DMS153 treated with DMSO at 0.1 percent for 48 hours (cell line): ENCODE results near the gene MED13L.
A peak's percentile ranks its signal among the peaks of the same experiment; 100 is the strongest.
"Not testable (repeated sequence)": the region's sequence is repeated elsewhere in the genome, so short reads cannot be mapped to it uniquely, and the experiment has no call there.

ENCODE experiments used
- DNase-seq: peaks from one replicate; lab custom pipeline; 2025; ENCODE audit not compliant: unreplicated experiment; lab: John Stamatoyannopoulos, UW

MED13L gene

GRCh38 chr12:116248433-116248832 is 29.1 kb downstream of the MED13L start:
- DNase-seq = no peak

- no peak for DNase-seq
Observed at GRCh38 chr12:116247377-116247776, 30.1 kb downstream of the MED13L start.

- DNase-seq = no peak
Observed at GRCh38 chr12:116246490-116247179, 30.9 kb downstream of the MED13L start.

- DNase-seq = no peak
Observed at GRCh38 chr12:116245189-116245588, 32.3 kb downstream of the MED13L start.

GRCh38 chr12:116244474-116245090 is 32.9 kb downstream of the MED13L start:
- no peak for DNase-seq

- no peak for DNase-seq
Observed at GRCh38 chr12:116244001-116244400, 33.5 kb downstream of the MED13L start.

GRCh38 chr12:116242740-116243139 is 34.8 kb downstream of the MED13L start:
- no peak for DNase-seq

GRCh38 chr12:116241157-116241759 is 36.2 kb downstream of the MED13L start:
- DNase-seq = no peak

- not testable (repeated sequence) for DNase-seq
Observed at GRCh38 chr12:116238570-116239119, 38.8 kb downstream of the MED13L start.

- DNase-seq = no peak
Observed at GRCh38 chr12:116238149-116238548, 39.3 kb downstream of the MED13L start.

- no peak for DNase-seq
Observed at GRCh38 chr12:116236976-116237375, 40.5 kb downstream of the MED13L start.

GRCh38 chr12:116236148-116236731 is 41.3 kb downstream of the MED13L start:
- DNase-seq = peak; percentile 37

- not testable (repeated sequence) for DNase-seq
Observed at GRCh38 chr12:116234148-116234547, 43.3 kb downstream of the MED13L start.

GRCh38 chr12:116233669-116234068 is 43.8 kb downstream of the MED13L start:
- DNase-seq = no peak

- no peak for DNase-seq
Observed at GRCh38 chr12:116227811-116228210, 49.7 kb downstream of the MED13L start.

- peak; percentile 10 for DNase-seq
Observed at GRCh38 chr12:116226026-116226425, 51.5 kb downstream of the MED13L start.

GRCh38 chr12:116222358-116222757 is 55.1 kb downstream of the MED13L start:
- DNase-seq = peak; percentile 22

- no peak for DNase-seq
Observed at GRCh38 chr12:116220756-116221155, 56.7 kb downstream of the MED13L start.

- DNase-seq = no peak
Observed at GRCh38 chr12:116217045-116217735, 60.3 kb downstream of the MED13L start.

- DNase-seq = no peak
Observed at GRCh38 chr12:116216022-116216756, 61.3 kb downstream of the MED13L start.
